H1 (cell line): ENCODE results near the gene LANCL2. TPM values are rescaled to one million over a fixed set of nuclear protein-coding genes. Genes with fewer than 3 reads are reported as not detected.

Experiments
- CTCF ChIA-PET: fragments of 300-600 bp; sonication (Branson Sonifier 250); formaldehyde crosslinking; loops from one replicate; lab custom pipeline; 2021; ENCODE audit not compliant: partially characterized antibody; lab: Charles Lee
- POLR2A ChIA-PET: fragments of 300-600 bp; sonication (Branson Sonifier 250); formaldehyde crosslinking; loops from one replicate; lab custom pipeline; 2021; ENCODE audit warnings: inconsistent platforms; ENCODE audit not compliant: partially characterized antibody; lab: Charles Lee
- DNase-seq, 2 experiments: peaks; one replicate each; pipeline versions ENCODE4 v3.0.0 to v3.0.0-alpha.2; 2010 to 2022; ENCODE audit warnings: low spot score in 2 of 2, low read depth in 1 of 2, mixed read lengths in 1 of 2
- FAIRE-seq: peaks from 2 replicates; lab custom pipeline; 2011; peaks lifted over from hg19 to GRCh38; lab: Jason Lieb, UNC
- H2AFZ ChIP-seq: 2 replicates; pipeline ENCODE4 v1.8.1; 2012; ENCODE audit warnings: low read length, inconsistent platforms
- H2AK5ac ChIP-seq: 2 replicates; pipeline ENCODE4 v1.6.1; 2013; ENCODE audit warnings: low read depth, low read length
- H2BK120ac ChIP-seq: replicated peaks from 2 replicates; pipeline ENCODE3; 2013; ENCODE audit warnings: low read depth, low read length, inconsistent platforms
- H2BK12ac ChIP-seq: 2 replicates; pipeline ENCODE4 v1.6.1; 2013; ENCODE audit warnings: low read depth, low read length
- H2BK15ac ChIP-seq: 2 replicates; pipeline ENCODE4 v1.6.1; 2013; ENCODE audit warnings: low read length
- H2BK20ac ChIP-seq: 2 replicates; pipeline ENCODE4 v1.6.1; 2013; ENCODE audit warnings: low read length
- H2BK5ac ChIP-seq: 2 replicates; pipeline ENCODE4 v1.6.1; 2013; ENCODE audit warnings: low read depth, low read length
- H3K14ac ChIP-seq: 2 replicates; pipeline ENCODE4 v1.6.1; 2013; ENCODE audit warnings: inconsistent platforms; ENCODE audit not compliant: insufficient read length
- H3K18ac ChIP-seq: 2 replicates; pipeline ENCODE4 v1.6.1; 2013; ENCODE audit warnings: low read length; ENCODE audit errors: extremely low read depth
- H3K23ac ChIP-seq: 2 replicates; pipeline ENCODE4 v1.6.1; 2013; ENCODE audit warnings: inconsistent platforms; ENCODE audit not compliant: insufficient read length
- H3K23me2 ChIP-seq: 2 replicates; pipeline ENCODE4 v1.6.1; 2013; ENCODE audit warnings: low read depth, low read length
- H3K27ac ChIP-seq: 2 replicates; pipeline ENCODE4 v1.6.1; 2011; ENCODE audit warnings: low read depth, low read length, inconsistent platforms
- H3K27me3 ChIP-seq, 4 experiments: replicated peaks in 1 of 4; 1 replicate in 1 of 4; 2 replicates in 3 of 4; pipeline versions ENCODE4 v1.6.1 to v1.8.1; 2011 to 2013; ENCODE audit warnings: low read length in 3 of 4, mild to moderate bottlenecking in 3 of 4, inconsistent platforms in 2 of 4, mixed read lengths in 2 of 4, moderate library complexity in 1 of 4; ENCODE audit not compliant: control insufficient read depth in 3 of 4, insufficient read depth in 3 of 4; ENCODE audit errors: extremely low read depth in 1 of 4
- H3K36me3 ChIP-seq, 4 experiments: 2 replicates each; pipeline versions ENCODE4 v1.6.1 to v1.8.1; 2011 to 2013; ENCODE audit warnings: mild to moderate bottlenecking in 4 of 4, low read length in 3 of 4, moderate library complexity in 2 of 4, control low read depth in 1 of 4, inconsistent platforms in 1 of 4; ENCODE audit not compliant: insufficient read depth in 4 of 4, control insufficient read depth in 2 of 4
- H3K4ac ChIP-seq: replicated peaks from 2 replicates; pipeline ENCODE3; 2013; ENCODE audit warnings: low read length, low read depth, mixed read lengths, inconsistent platforms; ENCODE audit not compliant: insufficient read length
- H3K4me1 ChIP-seq, 4 experiments: replicated peaks in 1 of 4; 1 replicate in 1 of 4; 2 replicates in 3 of 4; pipeline versions ENCODE4 v1.6.1 to v1.8.1; 2011 to 2013; ENCODE audit warnings: low read length in 3 of 4, inconsistent platforms in 2 of 4, mixed read lengths in 1 of 4; ENCODE audit not compliant: insufficient read depth in 4 of 4, control insufficient read depth in 3 of 4
- H3K4me2 ChIP-seq, 2 experiments: 2 replicates each; pipeline versions ENCODE4 v1.6.1 to v1.8.1; 2011 to 2013; ENCODE audit warnings: low read depth in 2 of 2, low read length in 2 of 2, control low read depth in 1 of 2, inconsistent platforms in 1 of 2, mild to moderate bottlenecking in 1 of 2; ENCODE audit not compliant: insufficient read depth in 1 of 2
- H3K4me3 ChIP-seq, 4 experiments: fragments of 200-600, 300-600 bp in 1 of 4; sonication (generic), shearing (Covaris generic), sonication (Bioruptor Twin) in 1 of 4; 2 replicates each; pipeline versions ENCODE4 v1.5.1 to v1.8.1; 2011 to 2016; ENCODE audit warnings: low read length in 4 of 4, low read depth in 3 of 4, control low read depth in 2 of 4, inconsistent platforms in 2 of 4, mild to moderate bottlenecking in 2 of 4, mixed read lengths in 1 of 4, moderate library complexity in 1 of 4; ENCODE audit not compliant: insufficient read depth in 2 of 4; ENCODE audit errors: extremely low read depth in 1 of 4
- H3K56ac ChIP-seq: replicated peaks from 2 replicates; pipeline ENCODE3; 2013; ENCODE audit warnings: low read depth, mild to moderate bottlenecking, mixed read lengths, low read length, inconsistent platforms; ENCODE audit not compliant: insufficient read length
- H3K79me1 ChIP-seq: 2 replicates; pipeline ENCODE4 v1.6.1; 2013; ENCODE audit warnings: low read depth, low read length, control low read depth
- H3K79me2 ChIP-seq, 2 experiments: 2 replicates each; pipeline versions ENCODE4 v1.6.1 to v1.8.1; 2012 to 2013; ENCODE audit warnings: low read length in 2 of 2, mild to moderate bottlenecking in 2 of 2, inconsistent platforms in 1 of 2; ENCODE audit not compliant: insufficient read depth in 2 of 2, control insufficient read depth in 1 of 2
- H3K9ac ChIP-seq, 4 experiments: replicated peaks in 1 of 4; 1 replicate in 1 of 4; 2 replicates in 3 of 4; pipeline versions ENCODE4 v1.6.1 to v1.8.1; 2011 to 2013; ENCODE audit warnings: low read depth in 3 of 4, low read length in 3 of 4, control low read depth in 2 of 4, mild to moderate bottlenecking in 2 of 4, moderate library complexity in 2 of 4, inconsistent platforms in 1 of 4; ENCODE audit errors: extremely low read depth in 1 of 4
- H3K9me3 ChIP-seq, 2 experiments: 2 replicates each; pipeline versions ENCODE4 v1.6.1 to v1.8.1; 2012 to 2013; ENCODE audit warnings: mild to moderate bottlenecking in 2 of 2, moderate library complexity in 2 of 2, control low read depth in 1 of 2, inconsistent platforms in 1 of 2, low read depth in 1 of 2, low read length in 1 of 2, mixed read lengths in 1 of 2; ENCODE audit not compliant: insufficient read depth in 2 of 2
- H4K20me1 ChIP-seq, 2 experiments: replicated peaks in 1 of 2; 2 replicates each; pipeline versions ENCODE3 to v1.8.1; 2011 to 2013; ENCODE audit warnings: inconsistent platforms in 2 of 2, low read length in 2 of 2, mild to moderate bottlenecking in 1 of 2; ENCODE audit not compliant: insufficient read depth in 2 of 2, control insufficient read depth in 1 of 2
- H4K5ac ChIP-seq: 2 replicates; pipeline ENCODE4 v1.6.1; 2013; ENCODE audit warnings: low read length, low read depth, mixed read lengths, inconsistent platforms; ENCODE audit not compliant: insufficient read length
- H4K8ac ChIP-seq: 2 replicates; pipeline ENCODE4 v1.8.0; 2013; ENCODE audit warnings: mild to moderate bottlenecking, moderate library complexity, low read length, inconsistent platforms; ENCODE audit not compliant: insufficient read depth; ENCODE audit errors: extremely low read depth
- H4K91ac ChIP-seq: replicated peaks from 2 replicates; pipeline ENCODE3; 2013; ENCODE audit warnings: low read length, mixed read lengths, inconsistent platforms; ENCODE audit not compliant: insufficient read length
- GABPA ChIP-seq: IDR thresholded peaks from 2 replicates; pipeline ENCODE4 v1.6.1; 2011; ENCODE audit warnings: mild to moderate bottlenecking, low read length, moderate library complexity, borderline replicate concordance; ENCODE audit not compliant: insufficient read depth
- GTF2F1 ChIP-seq: IDR thresholded peaks from 2 replicates; pipeline ENCODE4 v1.6.1; 2012; ENCODE audit warnings: low read depth, low read length, improper control_type of control experiment, borderline replicate concordance
- KDM1A ChIP-seq: fragments of 200-600, 300-600 bp; sonication (generic); IDR thresholded peaks from 2 replicates; pipeline ENCODE4 v1.7.1; 2016; ENCODE audit warnings: mild to moderate bottlenecking, low read length, borderline replicate concordance
- KDM5A ChIP-seq: fragments of 200-600 bp; IDR thresholded peaks from 2 replicates; pipeline ENCODE4 v1.7.1; 2012; ENCODE audit warnings: mild to moderate bottlenecking, low read length, inconsistent platforms, mixed read lengths
- RNF2 ChIP-seq: fragments of 200-900, 300-1000 bp; sonication (generic); IDR thresholded peaks from 2 replicates; pipeline ENCODE4 v1.7.1; 2016; ENCODE audit warnings: borderline replicate concordance, low read depth, mild to moderate bottlenecking, antibody characterized with exemption, low read length; ENCODE audit not compliant: poor library complexity, severe bottlenecking; ENCODE audit errors: missing control alignments
- SIN3A ChIP-seq, 2 experiments: IDR thresholded peaks in 1 of 2; conservative IDR thresholded peaks in 1 of 2; 2 replicates each; pipeline ENCODE4 v1.6.1; 2011 to 2012; ENCODE audit warnings: low read length in 2 of 2, improper control_type of control experiment in 1 of 2, low read depth in 1 of 2, mild to moderate bottlenecking in 1 of 2
- SIRT6 ChIP-seq: IDR thresholded peaks from one replicate; pipeline ENCODE4 v1.7.1; 2012; ENCODE audit warnings: low read length, inconsistent platforms
- SP4 ChIP-seq: IDR thresholded peaks from 2 replicates; pipeline ENCODE4 v1.6.1; 2012; ENCODE audit warnings: low read length, inconsistent platforms
- TAF1 ChIP-seq: IDR thresholded peaks from 2 replicates; pipeline ENCODE4 v1.6.1; 2011; ENCODE audit warnings: mild to moderate bottlenecking, low read depth, low read length
- TAF7 ChIP-seq: optimal IDR thresholded peaks from 2 replicates; pipeline ENCODE3; 2011; ENCODE audit warnings: low read depth, mild to moderate bottlenecking, inconsistent platforms, low read length, moderate library complexity, borderline replicate concordance
- TBP ChIP-seq: IDR thresholded peaks from 2 replicates; pipeline ENCODE4 v1.6.1; 2011; ENCODE audit warnings: low read depth, low read length, improper control_type of control experiment
- TCF12 ChIP-seq: IDR thresholded peaks from 2 replicates; pipeline ENCODE4 v1.6.1; 2011; ENCODE audit warnings: low read depth, mild to moderate bottlenecking, low read length
- TEAD4 ChIP-seq: IDR thresholded peaks from 2 replicates; pipeline ENCODE4 v1.6.1; 2012; ENCODE audit warnings: low read depth, low read length, inconsistent platforms, mixed read lengths
- ZNF274 ChIP-seq: IDR thresholded peaks from 2 replicates; pipeline ENCODE4 v1.7.0; 2012; ENCODE audit warnings: low read length, borderline replicate concordance; ENCODE audit errors: extremely low read depth
- WGBS, 2 experiments: shearing (Covaris generic) in 1 of 2; methylation state at CpG; one replicate each; pipeline versions ENCODE4 v1.1.6 to v1.1.7; 2013 to 2015; ENCODE audit warnings: low lambda C conversion rate in 2 of 2, mixed read lengths in 2 of 2, inconsistent platforms in 1 of 2, low coverage in 1 of 2, missing lambda C conversion rate in 1 of 2; ENCODE audit not compliant: insufficient replicate concordance in 2 of 2, insufficient coverage in 1 of 2, insufficient read length in 1 of 2; ENCODE audit errors: extremely low coverage in 1 of 2, missing lambda C conversion rate in 1 of 2; 5-methylcytosine and 5-hydroxymethylcytosine counted together
- polyA plus RNA-seq, 7 experiments: library from polyadenylated mRNA; depleted of rRNA in 3 of 7; stranded (reverse) in 5 of 7; unstranded in 2 of 7; fragments of >200 nt in 5 of 7; fragments of 200-250 nt in 2 of 7; gene quantifications; 1 replicate in 5 of 7; 2 replicates in 1 of 7; 4 replicates in 1 of 7; pipeline versions ENCODE4 v1.2.1 to v1.2.3, GENCODE V29; 2011 to 2013; ENCODE audit warnings: missing spikeins in 2 of 7, mixed read lengths in 2 of 7
- total RNA-seq: library from RNA; stranded (reverse); fragmentation: NEBNext Ultra II Directional; extraction: Animal tissue kit (Norgen Biotek cat#: 25700); gene quantifications from 2 replicates; pipeline ENCODE4 v1.2.1, GENCODE V29; 2021

The LANCL2 gene
- total and polyA plus RNA-seq, 2 of the 8 experiments (the other 6 are each of a cell fraction or from before 2014, with no cell fraction given): 9.2 to 9.5 TPM

GRCh38 chr7:55410667-55411239, 45.6 kb downstream of the LANCL2 start:
- H2BK15ac ChIP-seq: no peak overlapping the region
- H4K8ac ChIP-seq: no peak overlapping the region
- no peak overlapping the region for H4K5ac ChIP-seq
- no peak overlapping the region for H2BK120ac ChIP-seq
- no peak overlapping the region for H3K4ac ChIP-seq
- H3K27me3 ChIP-seq: no peaks in the 10 kb centered on the region
- H3K79me1 ChIP-seq: no peaks in the 10 kb centered on the region
- no peak overlapping the region for H2BK5ac ChIP-seq
- no peak overlapping the region for H3K4me2 ChIP-seq
- no peak overlapping the region for H3K23ac ChIP-seq
- no peak for DNase-seq
- H3K4me1 ChIP-seq: no peaks in the 10 kb centered on the region
- H3K36me3 ChIP-seq: peaks cover 0 to 2% (median 0%) of the 10 kb centered on the region in 4 experiments; a peak in 1 of 8 replicates
- no peak overlapping the region for H3K4me3 ChIP-seq
- CTCF ChIA-PET: interaction anchor here (0.7 to 2.0 kb wide), 6 partner anchors 13 to 138 kb away, joined by 3 to 10 read pairs (median 3); no protein-coding TSS in a partner anchor
- 93% methylated on average over 4 of the region's 4 CpGs; no CpG with 5 or more reads in 1 of the 2 experiments for WGBS, 2 experiments
- H2BK12ac ChIP-seq: no peak overlapping the region
- no peak overlapping the region for H3K56ac ChIP-seq
- no peak overlapping the region for H2AK5ac ChIP-seq
- FAIRE-seq: no peak
- no peak overlapping the region for H3K14ac ChIP-seq
- H4K20me1 ChIP-seq: no peaks in the 10 kb centered on the region
- H2AFZ ChIP-seq: no peak overlapping the region
- no peak overlapping the region for H3K27ac ChIP-seq
- H3K9ac ChIP-seq: no peak overlapping the region
- H3K23me2 ChIP-seq: no peaks in the 10 kb centered on the region
- H4K91ac ChIP-seq: no peak overlapping the region
- H3K18ac ChIP-seq: no peak overlapping the region
- H3K9me3 ChIP-seq: no peaks in the 10 kb centered on the region
- no peak overlapping the region for H2BK20ac ChIP-seq
- no peaks in the 10 kb centered on the region for H3K79me2 ChIP-seq
- POLR2A ChIA-PET: interaction anchor here (0.8 kb wide), 1 partner anchor 45 kb away, joined by 3 read pairs; no protein-coding TSS in a partner anchor
- no peak for TF ChIP-seq KDM1A
- TF ChIP-seq ZNF274: no peak
- no peak for TF ChIP-seq GTF2F1
- no peak for TF ChIP-seq SIN3A (conservative IDR thresholded peaks at IDR 0.05 in 1 of 2, IDR thresholded peaks at IDR 0.05 in 1 of 2; ENCODE audit: low read depth in 1 of 2, low read length in 2 of 2)
- no peak for TF ChIP-seq TAF7
- no peak for TF ChIP-seq SP4
- TF ChIP-seq KDM5A: no peak
- TF ChIP-seq RNF2: no peak
- TF ChIP-seq TCF12: no peak
- no peak for TF ChIP-seq TEAD4
- no peak for TF ChIP-seq TAF1
- no peak for TF ChIP-seq GABPA
- TF ChIP-seq SIRT6: no peak
- TF ChIP-seq TBP: no peak
